DND-41 (cell line): ENCODE measurements around the gene FAN1.

Experiments
- ATAC-seq: fragments of 200-7000 bp; cut with Tn5 transposase; 3 replicates; pipeline ENCODE4 v1.9.1; 2021; ENCODE audit warnings: low read depth; ENCODE audit not compliant: insufficient read depth
- DNase-seq: peaks from one replicate; pipeline ENCODE4 v3.0.0-alpha.2; 2020
- H2AFZ ChIP-seq: 2 replicates; pipeline ENCODE4 v1.6.0; 2012; ENCODE audit warnings: low read depth, low read length
- H3K27ac ChIP-seq: 2 replicates; pipeline ENCODE4 v1.5.1; 2012; ENCODE audit warnings: low read length, inconsistent platforms
- H3K27me3 ChIP-seq: fragments of 200-600 bp; sonication (generic); 2 replicates; pipeline ENCODE4 v1.6.0; 2012; ENCODE audit warnings: low read length, mild to moderate bottlenecking, inconsistent platforms; ENCODE audit not compliant: insufficient read depth, poor library complexity
- H3K36me3 ChIP-seq: 2 replicates; pipeline ENCODE4 v1.5.1; 2012; ENCODE audit warnings: low read length, inconsistent platforms; ENCODE audit not compliant: insufficient read depth
- H3K4me1 ChIP-seq: 2 replicates; pipeline ENCODE4 v1.5.1; 2012; ENCODE audit warnings: mild to moderate bottlenecking, low read length; ENCODE audit not compliant: insufficient read depth
- H3K4me2 ChIP-seq: 2 replicates; pipeline ENCODE4 v1.6.0; 2012; ENCODE audit warnings: mild to moderate bottlenecking, moderate library complexity, low read length, inconsistent platforms; ENCODE audit not compliant: insufficient read depth
- H3K4me3 ChIP-seq, 2 experiments: fragments of 200-600 bp in 1 of 2; shearing (Covaris generic) in 1 of 2; 2 replicates each; pipeline ENCODE4 v1.5.1; 2012 to 2016; ENCODE audit warnings: inconsistent platforms in 2 of 2, low read length in 2 of 2, mild to moderate bottlenecking in 2 of 2, low read depth in 1 of 2, moderate library complexity in 1 of 2
- H3K79me2 ChIP-seq: 2 replicates; pipeline ENCODE4 v1.6.0; 2012; ENCODE audit warnings: low read length, inconsistent platforms; ENCODE audit not compliant: insufficient read depth
- H3K9ac ChIP-seq: 2 replicates; pipeline ENCODE4 v1.6.0; 2012; ENCODE audit warnings: low read depth, mild to moderate bottlenecking, inconsistent platforms, low read length, moderate library complexity
- H3K9me3 ChIP-seq: 2 replicates; pipeline ENCODE4 v1.5.1; 2012; ENCODE audit warnings: low read length, moderate library complexity, mild to moderate bottlenecking, inconsistent platforms; ENCODE audit not compliant: insufficient read depth, severe bottlenecking
- H4K20me1 ChIP-seq: 2 replicates; pipeline ENCODE4 v1.6.0; 2012; ENCODE audit warnings: low read length; ENCODE audit not compliant: insufficient read depth
- CTCF ChIP-seq: IDR thresholded peaks from 2 replicates; pipeline ENCODE4 v1.5.1; 2012; ENCODE audit warnings: borderline replicate concordance, low read length, moderate library complexity, mild to moderate bottlenecking; ENCODE audit not compliant: poor library complexity, severe bottlenecking; ENCODE audit errors: extremely low read depth
- EZH2 ChIP-seq: IDR thresholded peaks from 3 replicates; pipeline ENCODE4 v1.6.1; 2012; ENCODE audit warnings: borderline replicate concordance, low read depth, mild to moderate bottlenecking, moderate library complexity, low read length, inconsistent platforms; ENCODE audit not compliant: severe bottlenecking

The FAN1 gene

GRCh38 chr15:30953731-30954378 is 50.1 kb downstream of the FAN1 start:
- DNase-seq (no peak), ATAC-seq (no peak)
- Histone ChIP-seq H3K4me3 (no peak overlapping the region), H3K4me2 (no peak overlapping the region), H4K20me1 (no peaks in the 10 kb centered on the region), H2AFZ (no peak overlapping the region), H3K4me1 (no peaks in the 10 kb centered on the region), H3K27ac (no peak overlapping the region), H3K36me3 (peaks cover 80% of the 10 kb centered on the region), H3K27me3 (no peaks in the 10 kb centered on the region), H3K9me3 (no peaks in the 10 kb centered on the region), H3K9ac (no peak overlapping the region), H3K79me2 (no peaks in the 10 kb centered on the region)
- TF ChIP-seq CTCF (no peak), EZH2 (no peak)

- no peaks in the 10 kb centered on the region for H3K9me3 ChIP-seq
- H3K36me3 ChIP-seq, result peaks cover 80% of the 10 kb centered on the region
- ATAC-seq, result no peak
- H3K4me2 ChIP-seq, result no peak overlapping the region
- H3K9ac ChIP-seq, result no peak overlapping the region
- H3K4me3 ChIP-seq, result no peak overlapping the region
- no peaks in the 10 kb centered on the region for H3K27me3 ChIP-seq
- no peak overlapping the region for H3K27ac ChIP-seq
- no peak for DNase-seq
- no peak overlapping the region for H2AFZ ChIP-seq
- H4K20me1 ChIP-seq, result no peaks in the 10 kb centered on the region
- TF ChIP-seq CTCF, result no peak
- TF ChIP-seq EZH2, result no peak
- H3K4me1 ChIP-seq, result no peaks in the 10 kb centered on the region
- H3K79me2 ChIP-seq, result no peaks in the 10 kb centered on the region
Observed at GRCh38 chr15:30954674-30955073, 51.0 kb downstream of the FAN1 start.

GRCh38 chr15:30956216-30957124 is 52.8 kb downstream of the FAN1 start:
- Histone ChIP-seq H3K4me1 (peaks cover under 1% of the 10 kb centered on the region; the same call in 1 of the 2 replicates), H3K79me2 (no peaks in the 10 kb centered on the region), H2AFZ (no peak overlapping the region), H3K27me3 (no peaks in the 10 kb centered on the region), H4K20me1 (no peaks in the 10 kb centered on the region), H3K4me2 (no peak overlapping the region), H3K27ac (no peak overlapping the region), H3K36me3 (peaks cover 73% of the 10 kb centered on the region), H3K9ac (no peak overlapping the region), H3K4me3 (no peak overlapping the region), H3K9me3 (no peaks in the 10 kb centered on the region)
- TF ChIP-seq CTCF, result no peak
- TF ChIP-seq EZH2, result no peak
- no peak for DNase-seq
- ATAC-seq, result no peak
